Measurements from ENCODE around the gene NPFFR1. TPM values are rescaled to one million over a fixed set of nuclear protein-coding genes. Genes with fewer than 3 reads are reported as not detected.

The NPFFR1 gene
- total RNA-seq, 4 donors from 2014 or later = 0.08 to 0.53 (median 0.23) TPM

- no peaks in the 10 kb centered on the region for H3K9me3 ChIP-seq
- WGBS = 88% methylated on average over 6 of the region's 6 CpGs
- TF ChIP-seq POLR2A (IDR thresholded peaks at IDR 0.05) = no peak
- TF ChIP-seq POLR2AphosphoS5 (IDR thresholded peaks at IDR 0.05) = no peak
- TF ChIP-seq CTCF (IDR thresholded peaks at IDR 0.05) = no peak
- TF ChIP-seq EP300 (IDR thresholded peaks at IDR 0.05) = no peak
- no peak overlapping the region for H3K27ac ChIP-seq
- H3K4me1 ChIP-seq = peaks cover 2% of the 10 kb centered on the region
- no peak overlapping the region for H3K4me3 ChIP-seq
- no peaks in the 10 kb centered on the region for H3K27me3 ChIP-seq
- H3K36me3 ChIP-seq = no peaks in the 10 kb centered on the region
- no peak for DNase-seq (ENCODE audit: low spot score in 2 of 2)
Measured at GRCh38 chr10:70319183-70319582, 35.4 kb upstream of the NPFFR1 start.

GRCh38 chr10:70317943-70318318 is 34.1 kb upstream of the NPFFR1 start:
- DNase-seq (ENCODE audit: low spot score in 2 of 2) = no peak
- Histone ChIP-seq H3K27me3 (no peaks in the 10 kb centered on the region), H3K4me3 (no peak overlapping the region), H3K27ac (no peak overlapping the region), H3K4me1 (peaks cover 3% of the 10 kb centered on the region), H3K36me3 (no peaks in the 10 kb centered on the region), H3K9me3 (no peaks in the 10 kb centered on the region)
- WGBS = 86% methylated on average over 5 of the region's 5 CpGs
- no peak for TF ChIP-seq POLR2AphosphoS5 (IDR thresholded peaks at IDR 0.05)
- no peak for TF ChIP-seq CTCF (IDR thresholded peaks at IDR 0.05)
- TF ChIP-seq POLR2A (IDR thresholded peaks at IDR 0.05) = no peak
- TF ChIP-seq EP300 (IDR thresholded peaks at IDR 0.05) = no peak

- 92% methylated on average over 4 of the region's 5 CpGs for WGBS
- DNase-seq (ENCODE audit: low spot score in 2 of 2) = no peak
- H3K36me3 ChIP-seq = no peaks in the 10 kb centered on the region
- no peak overlapping the region for H3K4me3 ChIP-seq
- H3K4me1 ChIP-seq = peaks cover 8% of the 10 kb centered on the region
- no peaks in the 10 kb centered on the region for H3K27me3 ChIP-seq
- H3K27ac ChIP-seq = no peak overlapping the region
- no peak for TF ChIP-seq POLR2A (IDR thresholded peaks at IDR 0.05)
- TF ChIP-seq POLR2AphosphoS5 (IDR thresholded peaks at IDR 0.05) = no peak
- no peaks in the 10 kb centered on the region for H3K9me3 ChIP-seq
Measured at GRCh38 chr10:70317272-70317942, 33.6 kb upstream of the NPFFR1 start.

GRCh38 chr10:70315815-70316214 is 32.0 kb upstream of the NPFFR1 start:
- no peak for DNase-seq (ENCODE audit: low spot score in 2 of 2)
- Histone ChIP-seq H3K27me3 (no peaks in the 10 kb centered on the region), H3K4me1 (peaks cover 11% of the 10 kb centered on the region), H3K36me3 (no peaks in the 10 kb centered on the region), H3K27ac (no peak overlapping the region), H3K9me3 (no peaks in the 10 kb centered on the region), H3K4me3 (no peak overlapping the region)
- no peak for TF ChIP-seq CTCF (IDR thresholded peaks at IDR 0.05)
- no peak for TF ChIP-seq EP300 (IDR thresholded peaks at IDR 0.05)
- no peak for TF ChIP-seq POLR2A (IDR thresholded peaks at IDR 0.05)
- TF ChIP-seq POLR2AphosphoS5 (IDR thresholded peaks at IDR 0.05) = no peak
- 94% methylated on average over 5 of the region's 5 CpGs for WGBS

- Histone ChIP-seq H3K27me3 (no peaks in the 10 kb centered on the region), H3K27ac (no peak overlapping the region), H3K9me3 (no peaks in the 10 kb centered on the region), H3K4me3 (no peak overlapping the region), H3K36me3 (no peaks in the 10 kb centered on the region), H3K4me1 (peaks cover 11% of the 10 kb centered on the region)
- no peak for DNase-seq (ENCODE audit: low spot score in 2 of 2)
- 83% methylated on average over 2 of the region's 2 CpGs for WGBS
- no peak for TF ChIP-seq EP300 (IDR thresholded peaks at IDR 0.05)
- no peak for TF ChIP-seq POLR2A (IDR thresholded peaks at IDR 0.05)
- no peak for TF ChIP-seq CTCF (IDR thresholded peaks at IDR 0.05)
- no peak for TF ChIP-seq POLR2AphosphoS5 (IDR thresholded peaks at IDR 0.05)
Measured at GRCh38 chr10:70315276-70315675, 31.5 kb upstream of the NPFFR1 start.

- WGBS = 53% methylated on average over 4 of the region's 4 CpGs
- no peak for DNase-seq (ENCODE audit: low spot score in 2 of 2)
- TF ChIP-seq POLR2AphosphoS5 (IDR thresholded peaks at IDR 0.05) (no peak), EP300 (IDR thresholded peaks at IDR 0.05) (no peak)
- Histone ChIP-seq H3K4me1 (peaks cover 11% of the 10 kb centered on the region), H3K36me3 (no peaks in the 10 kb centered on the region), H3K27ac (no peak overlapping the region), H3K4me3 (no peak overlapping the region), H3K9me3 (no peaks in the 10 kb centered on the region), H3K27me3 (no peaks in the 10 kb centered on the region)
Measured at GRCh38 chr10:70312972-70313371, 29.2 kb upstream of the NPFFR1 start.

Data from suprapubic skin (tissue), 4 donors.